GM18909 (cell line): ENCODE results near the gene ENTPD7.
A peak's percentile ranks its signal among the peaks of the same experiment; 100 is the strongest.

Source experiments
- ATAC-seq: cut with Tn5 transposase; IDR thresholded peaks from one replicate; pipeline ENCODE4 v1.9.1; 2021; ENCODE audit warnings: mild to moderate bottlenecking; ENCODE audit not compliant: unreplicated experiment, poor library complexity

Gene ENTPD7

GRCh38 chr10:99647601-99648151 is 11.6 kb upstream of the ENTPD7 start:
- no peak for ATAC-seq

- no peak for ATAC-seq
These were observed 10.6 kb upstream of the ENTPD7 start for GRCh38 chr10:99648717-99649116.

- no peak for ATAC-seq
These were observed 6.4 kb upstream of the ENTPD7 start for GRCh38 chr10:99652800-99653390.

- ATAC-seq, result no peak
These were observed 4.7 kb upstream of the ENTPD7 start for GRCh38 chr10:99654390-99655175.

- no peak for ATAC-seq
These were observed 2.9 kb upstream of the ENTPD7 start for GRCh38 chr10:99656199-99657064.

GRCh38 chr10:99658622-99659030 is 683 bp upstream of the ENTPD7 start:
- ATAC-seq, result peak; percentile 4

GRCh38 chr10:99659868-99660366 is 608 bp downstream of the ENTPD7 start:
- no peak for ATAC-seq

GRCh38 chr10:99660662-99661376 is 1.5 kb downstream of the ENTPD7 start:
- no peak for ATAC-seq

- ATAC-seq, result no peak
These were observed 2.1 kb downstream of the ENTPD7 start for GRCh38 chr10:99661377-99661763.

- no peak for ATAC-seq
These were observed 6.0 kb downstream of the ENTPD7 start for GRCh38 chr10:99665304-99665703.

GRCh38 chr10:99667108-99667751 is 7.9 kb downstream of the ENTPD7 start:
- no peak for ATAC-seq

- no peak for ATAC-seq
These were observed 12.1 kb downstream of the ENTPD7 start for GRCh38 chr10:99671386-99671785.

- no peak for ATAC-seq
These were observed 13.6 kb downstream of the ENTPD7 start for GRCh38 chr10:99672884-99673283.

- ATAC-seq, result no peak
These were observed 14.2 kb downstream of the ENTPD7 start for GRCh38 chr10:99673492-99673891.

- ATAC-seq, result no peak
These were observed 15.5 kb downstream of the ENTPD7 start for GRCh38 chr10:99674762-99675161.

- ATAC-seq, result no peak
These were observed 17.1 kb downstream of the ENTPD7 start for GRCh38 chr10:99676426-99676825.

- ATAC-seq, result no peak
These were observed 17.6 kb downstream of the ENTPD7 start for GRCh38 chr10:99676895-99677294.

GRCh38 chr10:99678921-99679320 is 19.6 kb downstream of the ENTPD7 start:
- ATAC-seq, result no peak

- ATAC-seq, result no peak
These were observed 22.2 kb downstream of the ENTPD7 start for GRCh38 chr10:99681553-99681952.
